Activated T-cell treated with anti-CD3 and anti-CD28 coated beads, Interleukin-2, amount 50 U/mL, for 24 hours (primary cell): ENCODE data around the gene LAGE3.
A peak's percentile ranks its signal among the peaks of the same experiment; 100 is the strongest.

Experiments
- DNase-seq: peaks from one replicate; pipeline ENCODE4 v3.0.0-alpha.2; 2020
- H3K27ac Mint-ChIP-seq: 2 replicates; pipeline ENCODE4 v1.8.0; 2020; ENCODE audit warnings: mild to moderate bottlenecking, mixed read lengths
- H3K27me3 Mint-ChIP-seq: 2 replicates; pipeline ENCODE4 v1.8.0; 2020; ENCODE audit warnings: mixed read lengths
- H3K36me3 Mint-ChIP-seq: 2 replicates; pipeline ENCODE4 v1.8.0; 2020; ENCODE audit warnings: low read depth, mixed read lengths
- H3K4me1 Mint-ChIP-seq: 2 replicates; pipeline ENCODE4 v1.8.0; 2020; ENCODE audit warnings: low read depth, mixed read lengths
- H3K4me3 Mint-ChIP-seq: 2 replicates; pipeline ENCODE4 v1.8.0; 2020; ENCODE audit warnings: mild to moderate bottlenecking, moderate library complexity, mixed read lengths
- H3K9me3 Mint-ChIP-seq: 2 replicates; pipeline ENCODE4 v1.8.0; 2020; ENCODE audit warnings: mixed read lengths

LAGE3 gene

GRCh38 chrX:154431341-154431740 is 47.7 kb downstream of the LAGE3 start:
- H3K36me3 Mint-ChIP-seq: peaks cover 43% of the 10 kb centered on the region
- no peak for DNase-seq
- H3K27me3 Mint-ChIP-seq: peaks cover 14% of the 10 kb centered on the region
- no peaks in the 10 kb centered on the region for H3K9me3 Mint-ChIP-seq
- no peak overlapping the region for H3K27ac Mint-ChIP-seq
- peaks cover 29% of the 10 kb centered on the region for H3K4me1 Mint-ChIP-seq
- H3K4me3 Mint-ChIP-seq: no peak overlapping the region

- no peak overlapping the region for H3K4me3 Mint-ChIP-seq
- H3K9me3 Mint-ChIP-seq: no peaks in the 10 kb centered on the region
- DNase-seq: no peak
- H3K36me3 Mint-ChIP-seq: peaks cover 39% of the 10 kb centered on the region
- peak overlapping the region; percentile 23 for H3K27ac Mint-ChIP-seq
- peaks cover 14% of the 10 kb centered on the region for H3K27me3 Mint-ChIP-seq
- H3K4me1 Mint-ChIP-seq: peaks cover 25% of the 10 kb centered on the region
Measured at GRCh38 chrX:154430916-154431315, 48.2 kb downstream of the LAGE3 start.

- Mint-ChIP-seq H3K36me3 (peaks cover 35% of the 10 kb centered on the region), H3K27ac (peak overlapping the region; percentile 51), H3K4me3 (no peak overlapping the region), H3K9me3 (no peaks in the 10 kb centered on the region), H3K4me1 (peaks cover 24% of the 10 kb centered on the region), H3K27me3 (peaks cover 14% of the 10 kb centered on the region)
- no peak for DNase-seq
Measured at GRCh38 chrX:154430479-154430878, 48.6 kb downstream of the LAGE3 start.

GRCh38 chrX:154429711-154430110 is 49.4 kb downstream of the LAGE3 start:
- Mint-ChIP-seq H3K27me3 (peaks cover 14% of the 10 kb centered on the region), H3K9me3 (no peaks in the 10 kb centered on the region), H3K36me3 (peaks cover 28% of the 10 kb centered on the region), H3K4me1 (peaks cover 24% of the 10 kb centered on the region), H3K27ac (peak overlapping the region; percentile 66), H3K4me3 (peak overlapping the region; percentile 79)
- DNase-seq: no peak

GRCh38 chrX:154428176-154429171 is 50.6 kb downstream of the LAGE3 start, which contains the start of gene ATP6AP1:
Gene ATP6AP1 (plus strand): TSS chrX:154428677. CDS start chrX:154428693, 16 bp downstream.
- Mint-ChIP-seq H3K9me3 (no peaks in the 10 kb centered on the region), H3K4me1 (peaks cover 24% of the 10 kb centered on the region), H3K36me3 (peaks cover 19% of the 10 kb centered on the region), H3K27ac (peak within 1 kb of the TSS; percentile 77), H3K4me3 (peak within 1 kb of the TSS; percentile 79), H3K27me3 (peaks cover 11% of the 10 kb centered on the region)
- peak; percentile 88 for DNase-seq
